HT1080 (cell line): Measurements from ENCODE around the gene OMP. TPM values are rescaled to one million over a fixed set of nuclear protein-coding genes. Genes with fewer than 3 reads are reported as not detected.
"Not testable (repeated sequence)": the region's sequence is repeated elsewhere in the genome, so short reads cannot be mapped to it uniquely, and the experiment has no call there.

Experiments
- DNase-seq: peaks from one replicate; pipeline ENCODE4 v3.0.0-alpha.2; 2015; ENCODE audit warnings: low read depth
- polyA plus RNA-seq, 2 experiments: library from polyadenylated mRNA; depleted of rRNA; stranded (reverse); fragments of >200 nt; gene quantifications; 2 replicates each; pipeline ENCODE4 v1.2.3, GENCODE V29; 2015
- total RNA-seq: library from RNA; depleted of rRNA; stranded (reverse); fragments of >200 nt; shearing (Covaris generic); gene quantifications from 2 replicates; pipeline ENCODE4 v1.2.3, GENCODE V29; 2014; rRNA removed

The OMP gene, protein sequence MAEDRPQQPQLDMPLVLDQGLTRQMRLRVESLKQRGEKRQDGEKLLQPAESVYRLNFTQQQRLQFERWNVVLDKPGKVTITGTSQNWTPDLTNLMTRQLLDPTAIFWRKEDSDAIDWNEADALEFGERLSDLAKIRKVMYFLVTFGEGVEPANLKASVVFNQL
- total RNA-seq: 0.58 TPM in 1 of 2 replicates, not detected in the other
- polyA plus RNA-seq (2015; cell fraction: cytosol; rRNA removed): 0.44 TPM in 1 of 2 replicates, not detected in the other
- 0.64 TPM in 1 of 2 replicates, not detected in the other for polyA plus RNA-seq (2015; cell fraction: nucleus; rRNA removed)

DNA sequence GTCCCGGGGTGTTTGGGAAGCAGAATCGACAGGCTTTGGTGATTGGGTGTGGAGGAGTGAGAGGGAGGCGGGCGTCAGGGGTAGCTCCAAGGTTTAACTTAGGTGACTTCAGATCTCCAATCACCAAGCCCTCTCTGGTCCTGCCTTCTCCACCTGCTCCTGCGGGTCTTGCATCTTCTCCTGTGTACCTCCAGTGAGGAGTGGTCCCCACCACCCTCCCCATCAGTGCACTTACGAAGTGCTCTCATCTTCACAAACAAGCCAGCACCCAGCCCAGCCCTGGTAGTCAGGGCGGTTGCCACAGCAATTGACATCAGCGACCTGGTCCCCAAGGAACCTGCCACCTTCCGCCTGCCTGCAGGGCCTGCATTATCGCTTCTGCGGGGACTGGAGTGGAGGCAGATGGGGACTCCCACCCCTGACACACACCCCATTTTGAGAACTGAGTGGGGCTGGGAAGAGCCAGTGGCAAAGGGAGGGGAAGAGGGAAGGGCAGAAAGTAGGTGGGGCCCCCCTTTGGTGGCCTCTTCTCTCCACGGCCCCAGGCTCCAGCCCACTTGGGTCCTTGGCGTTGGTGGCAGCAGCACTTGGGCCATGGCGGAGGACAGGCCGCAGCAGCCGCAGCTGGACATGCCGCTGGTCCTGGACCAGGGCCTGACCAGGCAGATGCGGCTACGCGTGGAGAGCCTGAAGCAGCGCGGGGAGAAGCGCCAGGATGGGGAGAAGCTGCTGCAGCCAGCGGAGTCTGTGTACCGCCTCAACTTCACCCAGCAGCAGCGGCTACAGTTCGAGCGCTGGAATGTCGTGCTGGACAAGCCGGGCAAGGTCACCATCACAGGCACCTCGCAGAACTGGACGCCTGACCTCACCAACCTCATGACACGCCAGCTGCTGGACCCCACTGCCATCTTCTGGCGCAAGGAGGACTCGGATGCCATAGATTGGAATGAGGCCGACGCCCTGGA, at the start of gene OMP:
OMP (plus strand) TSS at position 595 of the 965 bp plus-strand sequence; CDS start at position 595, 0 bp downstream.
- DNase-seq: no peak

DNA sequence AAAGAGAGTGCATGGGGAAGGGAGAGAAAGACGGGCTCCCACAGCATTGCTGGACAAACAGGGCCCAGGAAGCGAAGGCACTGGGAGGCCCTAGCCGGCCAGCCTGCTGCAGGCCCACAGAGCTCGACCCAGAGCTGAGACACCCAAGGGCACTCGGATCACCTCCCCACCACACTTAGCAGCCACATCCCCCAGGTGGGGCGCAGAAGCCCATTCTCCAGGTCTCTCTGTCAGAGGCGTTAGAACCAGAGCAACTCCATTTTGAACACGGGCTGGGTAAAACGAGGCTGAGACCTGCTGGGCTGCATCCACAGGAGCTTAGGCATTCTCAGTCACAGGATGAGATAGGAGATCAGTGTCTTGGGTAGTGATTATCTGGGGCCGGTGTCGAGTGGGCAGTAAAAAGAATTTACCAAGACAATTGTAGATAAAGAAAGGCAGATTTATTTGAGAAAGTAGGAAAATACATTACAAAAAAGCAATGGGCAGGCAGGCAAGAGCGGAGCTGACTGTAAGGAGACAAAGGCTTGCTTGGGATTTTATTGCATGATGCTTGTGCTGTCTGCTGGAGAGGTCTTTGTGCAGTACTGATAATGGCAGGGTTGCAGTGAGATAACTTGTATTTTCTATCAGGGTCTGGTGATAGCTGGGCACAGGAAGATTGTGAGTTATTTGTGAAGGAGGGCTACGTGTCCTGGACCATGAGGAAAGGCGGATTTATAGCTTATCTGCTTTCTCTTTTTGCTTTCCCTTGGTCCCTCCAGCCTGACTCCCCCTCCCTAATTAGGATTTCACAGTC, 49.2 kb upstream of the OMP start:
- DNase-seq: no peak

DNA sequence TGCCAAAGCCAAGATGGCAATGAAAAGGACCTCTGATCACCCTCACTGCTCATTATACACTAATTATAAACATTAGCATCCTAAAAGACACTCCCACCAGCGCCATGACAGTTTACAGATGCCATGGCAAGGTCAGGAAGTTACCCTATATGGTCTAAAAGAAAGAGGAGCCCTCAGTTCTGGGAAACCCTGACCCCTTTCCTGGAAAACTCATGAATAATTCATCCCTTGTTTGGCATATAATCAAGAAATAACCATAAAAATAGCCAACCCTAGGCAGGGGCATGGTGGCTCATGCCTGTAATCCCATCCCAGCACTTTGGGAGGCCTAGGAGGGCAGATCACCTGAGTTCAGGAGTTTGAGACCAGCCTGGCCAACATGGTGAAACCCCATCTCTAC, 48.6 kb upstream of the OMP start:
- DNase-seq: no peak

DNA sequence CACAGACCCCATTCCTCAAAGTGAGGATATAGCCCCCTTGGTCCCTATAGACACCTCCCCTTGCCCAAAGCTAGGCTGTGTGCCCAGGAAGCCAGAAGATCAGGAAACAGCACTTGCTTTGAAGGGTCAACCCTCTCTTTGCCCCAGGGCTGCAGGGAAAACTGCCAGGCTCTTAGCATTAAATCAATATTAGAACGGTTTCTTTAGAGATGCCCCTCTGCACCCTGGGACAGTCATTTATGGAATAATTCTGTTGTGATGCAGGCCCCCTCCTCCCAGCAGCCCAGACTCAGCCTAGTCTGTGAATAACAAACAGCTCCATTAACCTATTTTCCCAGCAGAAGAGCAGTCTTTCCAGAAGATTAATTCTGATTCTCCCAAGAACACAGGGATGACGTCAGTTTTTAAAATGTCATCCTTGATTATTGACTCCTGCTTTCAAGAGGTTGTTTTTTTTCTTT, 47.5 kb upstream of the OMP start:
- no peak for DNase-seq

DNA sequence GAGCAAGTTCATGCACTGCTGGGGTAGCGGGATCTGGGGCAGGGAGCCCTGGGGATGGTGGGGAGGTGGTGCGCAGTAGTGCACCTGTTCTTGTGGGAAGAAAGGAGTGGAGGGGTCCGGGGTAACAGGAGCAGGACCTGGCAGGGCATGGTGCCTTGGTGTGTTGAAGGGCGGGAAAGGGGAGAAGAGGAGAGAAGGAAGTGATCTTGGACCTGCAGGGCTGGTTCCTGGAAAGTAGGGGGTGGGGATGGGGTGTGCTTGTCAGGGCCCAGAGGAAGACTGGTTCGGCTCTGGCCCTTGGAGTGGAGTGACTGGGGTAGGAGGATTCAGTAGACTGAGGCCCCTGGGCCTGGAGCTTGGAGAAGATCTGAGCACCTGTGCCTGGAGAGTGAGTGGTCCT, 46.7 kb upstream of the OMP start:
- no peak for DNase-seq

DNA sequence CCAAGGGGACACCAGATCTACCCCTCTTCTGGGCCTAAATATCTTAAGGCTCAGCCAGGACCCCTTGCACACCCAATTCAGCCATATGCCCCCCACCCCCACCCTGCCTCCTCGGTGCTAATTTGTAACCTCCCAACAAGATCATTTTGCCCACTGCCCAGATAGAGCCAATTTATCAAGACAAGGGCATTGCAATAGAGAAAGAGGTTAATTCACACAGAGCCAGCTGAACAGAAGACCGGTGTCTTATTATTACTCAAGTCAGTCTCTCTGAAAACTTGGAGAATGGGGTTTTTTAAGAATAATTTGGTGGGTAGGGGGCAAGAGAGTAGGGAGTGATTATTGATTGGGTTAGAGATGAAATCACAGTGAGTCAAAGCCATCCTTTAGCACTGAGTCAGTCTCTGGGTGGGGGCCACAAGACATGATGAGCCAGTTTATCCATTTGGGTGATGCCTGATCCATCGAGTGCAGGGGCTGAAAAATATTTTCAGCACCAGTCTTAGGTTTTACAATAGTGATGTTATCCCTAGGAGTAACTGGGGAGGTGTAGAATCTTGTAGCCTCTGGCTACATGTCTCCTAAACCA, 45.7 kb upstream of the OMP start:
- DNase-seq: no peak

DNA sequence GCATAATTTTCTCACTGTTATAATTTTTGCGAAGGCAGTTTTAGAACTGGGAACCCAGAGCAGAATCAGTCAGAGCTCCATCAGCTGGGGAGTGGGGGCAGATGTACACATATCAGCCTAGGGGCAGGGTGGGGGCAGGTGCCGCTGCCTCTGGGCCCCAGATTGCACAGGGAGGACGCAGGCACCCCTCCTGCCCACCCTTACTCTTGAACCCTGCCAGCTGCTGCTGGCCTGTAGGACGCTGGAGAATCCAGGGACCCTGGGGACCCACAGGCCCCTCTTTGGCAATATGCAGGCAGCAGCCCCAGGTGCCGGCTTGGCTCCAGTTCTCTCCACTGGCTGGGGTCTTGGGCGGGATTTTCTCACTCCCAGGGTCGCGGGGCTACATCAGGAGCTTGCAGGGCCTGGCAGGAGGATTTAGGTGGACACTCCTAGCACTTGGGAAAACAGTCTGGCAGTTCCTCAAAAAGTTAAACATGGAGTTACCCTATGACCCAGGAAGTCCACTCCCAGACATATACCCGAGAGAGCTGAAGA, 44.6 kb upstream of the OMP start:
- DNase-seq: no peak

DNA sequence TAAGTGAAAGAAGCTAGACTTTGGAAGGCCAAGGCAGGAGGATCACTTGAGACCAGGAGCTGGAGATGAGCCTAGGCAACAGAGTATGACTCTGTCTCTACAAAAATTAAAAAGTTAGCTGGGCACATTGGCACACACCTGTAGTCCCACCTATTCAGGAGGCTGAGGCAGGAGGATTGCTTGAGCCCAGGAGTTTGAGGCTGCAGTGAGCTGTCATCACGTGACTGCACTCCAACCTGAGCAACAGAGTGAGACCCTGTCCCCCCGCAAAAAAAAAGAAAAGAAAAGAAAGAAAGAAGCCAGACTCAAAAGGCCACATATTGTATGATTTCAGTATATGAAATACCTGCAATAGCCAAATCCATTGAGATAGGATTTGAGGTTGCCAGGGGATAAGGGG, 43.7 kb upstream of the OMP start:
- DNase-seq: no peak

DNA sequence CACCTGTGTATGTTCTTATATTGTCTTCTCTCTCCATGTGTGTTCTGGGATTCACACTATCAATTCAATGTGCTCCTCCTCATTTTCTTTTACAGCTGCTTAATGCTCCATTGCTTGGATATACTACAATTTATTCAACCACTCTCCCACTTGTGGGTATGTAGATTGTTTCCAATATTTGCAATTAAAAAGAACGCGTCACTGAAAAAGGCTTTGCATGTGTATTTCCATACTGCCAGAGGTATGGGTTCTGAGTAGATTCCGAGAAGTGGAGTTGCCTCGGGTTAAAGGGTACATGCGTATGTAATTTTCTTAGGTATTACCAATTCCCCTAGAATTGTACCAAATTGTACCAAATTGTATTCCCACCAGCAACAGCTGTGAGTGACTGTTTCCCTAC, 42.8 kb upstream of the OMP start:
- DNase-seq: no peak

DNA sequence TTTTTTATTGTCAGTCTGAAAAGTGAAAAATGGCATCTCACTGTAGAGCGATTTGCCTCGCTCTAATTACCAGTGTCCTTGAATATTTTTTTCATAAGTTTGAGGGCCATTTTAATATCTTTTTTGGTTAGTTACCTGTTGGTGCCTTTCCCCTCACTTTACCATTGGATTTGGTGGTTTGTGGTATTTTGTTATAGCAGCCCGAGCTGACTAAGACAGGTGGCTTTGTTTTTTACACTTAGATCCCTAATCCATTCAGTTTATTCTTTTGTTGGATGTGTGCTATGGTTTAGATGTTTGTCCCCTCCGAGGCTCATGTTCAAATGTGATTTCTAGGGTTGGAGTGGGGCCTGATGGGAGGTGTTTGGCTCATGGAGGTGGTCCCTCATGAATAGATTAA, 42.4 kb upstream of the OMP start:
- no peak for DNase-seq

DNA sequence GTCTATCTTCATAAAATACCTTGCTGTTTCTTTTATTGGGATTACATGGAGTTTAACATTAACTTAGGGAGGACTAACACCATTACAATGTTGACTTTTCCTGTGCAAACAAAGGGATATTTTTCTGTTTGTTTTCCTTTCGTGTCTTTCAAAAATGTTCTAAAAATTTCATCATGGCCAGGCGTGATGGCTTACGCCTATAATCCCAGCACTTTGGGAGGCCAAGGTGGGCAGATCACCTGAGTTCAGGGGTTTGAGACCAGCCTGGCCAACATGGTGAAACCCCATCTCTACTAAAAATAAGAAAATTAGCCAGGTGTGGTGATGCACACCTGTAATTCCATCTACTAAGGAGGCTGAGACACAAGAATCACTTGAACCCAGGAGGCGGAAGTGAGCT, 41.4 kb upstream of the OMP start:
- DNase-seq: not testable (repeated sequence)

DNA sequence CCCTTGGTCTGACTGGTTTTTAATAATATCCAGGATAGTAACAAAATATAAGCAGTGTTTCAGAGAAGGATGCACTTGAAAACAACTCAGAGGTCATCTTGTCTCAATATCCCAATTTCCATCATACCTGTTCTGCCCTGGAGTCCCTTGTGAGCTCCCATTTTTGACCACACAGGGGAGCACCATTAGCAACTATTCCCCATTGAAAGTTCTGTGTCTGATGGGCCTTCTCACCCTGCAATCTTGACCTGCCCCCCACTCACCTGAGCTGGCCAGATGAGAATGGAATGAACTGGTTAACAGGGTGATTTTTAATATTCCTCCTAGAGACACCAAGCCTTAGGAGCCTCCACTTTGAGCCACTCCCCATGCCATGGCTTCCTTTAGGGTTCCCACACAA, 39.7 kb upstream of the OMP start:
- no peak for DNase-seq

DNA sequence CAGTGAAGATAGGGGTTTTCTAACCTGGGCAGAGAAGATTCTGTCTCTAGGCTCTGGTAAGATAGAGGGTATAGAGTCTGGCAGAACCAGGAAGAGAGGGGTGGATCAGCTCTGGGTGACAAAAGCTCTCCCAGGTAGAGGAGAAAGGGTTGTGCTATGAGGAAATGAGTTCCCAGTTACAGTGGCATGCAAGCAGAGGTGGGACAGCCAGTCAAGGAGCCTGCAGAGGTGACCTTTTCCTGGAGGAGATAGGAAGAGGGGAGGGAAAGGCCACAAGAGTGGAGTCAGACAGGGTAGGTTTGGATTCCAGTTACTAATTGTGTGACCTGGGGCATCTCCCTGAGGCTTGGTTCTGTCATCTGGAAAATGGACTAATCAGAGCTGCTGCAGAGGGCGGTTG, 39.2 kb upstream of the OMP start:
- DNase-seq: no peak

DNA sequence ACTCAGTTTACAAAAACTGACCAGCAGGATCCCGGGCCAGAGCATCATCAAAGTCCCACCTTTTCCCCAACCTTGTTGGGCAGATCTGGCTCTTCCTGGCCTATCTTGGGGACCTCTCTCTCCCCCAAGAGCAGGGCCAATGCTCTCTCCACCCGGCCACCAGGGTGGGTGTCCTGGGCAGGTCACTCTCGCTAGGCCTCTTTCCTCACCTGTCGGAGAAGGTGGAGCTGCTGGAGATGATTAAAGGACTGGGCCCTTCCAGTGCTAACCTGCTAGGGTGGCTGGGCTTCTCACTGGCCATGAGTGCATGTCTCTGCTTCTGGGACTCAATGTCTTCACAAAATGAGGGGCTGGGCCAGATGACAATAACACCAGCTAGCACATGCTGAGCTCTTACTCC, 38.8 kb upstream of the OMP start:
- DNase-seq: no peak

DNA sequence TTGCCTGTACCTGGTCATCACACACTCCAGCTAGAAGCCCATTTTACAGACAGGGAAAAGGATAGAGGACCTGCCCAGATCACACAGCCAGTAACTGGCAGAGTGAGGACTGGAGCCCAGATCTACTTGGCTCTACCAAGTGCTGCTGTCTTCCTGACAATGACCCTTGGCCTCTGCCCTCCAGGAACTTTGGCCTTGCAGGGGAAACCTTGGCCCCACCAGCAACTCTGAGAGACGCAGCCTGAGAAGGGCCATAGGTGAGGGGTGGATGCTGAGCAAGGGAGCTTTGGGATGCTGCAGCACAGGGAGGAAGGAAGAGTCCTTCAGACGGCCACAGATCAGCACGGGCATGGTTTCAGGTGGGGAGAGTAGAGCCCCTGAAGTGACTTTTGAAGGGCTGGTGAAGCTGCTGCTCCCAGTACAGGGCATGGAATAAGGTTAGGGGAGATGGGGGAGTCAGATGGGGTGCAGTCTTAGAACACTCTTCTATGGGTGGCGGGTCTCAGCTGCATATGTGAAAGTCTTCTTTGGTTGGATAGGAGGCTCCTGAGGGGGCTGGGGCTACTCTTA, 37.9 kb upstream of the OMP start:
- no peak for DNase-seq

DNA sequence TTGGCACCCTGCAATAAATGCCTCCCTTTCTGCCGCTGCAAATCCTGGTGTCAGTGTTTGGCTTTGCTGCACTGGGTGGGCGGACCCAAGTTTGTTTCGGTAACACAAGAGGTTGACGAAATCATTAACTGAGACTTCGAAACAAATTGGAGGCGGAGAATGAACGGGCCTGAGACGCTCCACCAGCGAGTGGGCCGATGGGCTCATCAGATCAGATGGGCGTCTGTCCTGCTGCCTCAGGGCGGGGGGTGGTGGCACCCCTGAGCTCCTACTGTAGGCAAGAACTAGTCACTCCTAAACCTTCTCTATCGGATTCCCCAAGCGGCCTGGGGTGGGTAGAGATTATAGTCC, 36.8 kb upstream of the OMP start:
- no peak for DNase-seq

DNA sequence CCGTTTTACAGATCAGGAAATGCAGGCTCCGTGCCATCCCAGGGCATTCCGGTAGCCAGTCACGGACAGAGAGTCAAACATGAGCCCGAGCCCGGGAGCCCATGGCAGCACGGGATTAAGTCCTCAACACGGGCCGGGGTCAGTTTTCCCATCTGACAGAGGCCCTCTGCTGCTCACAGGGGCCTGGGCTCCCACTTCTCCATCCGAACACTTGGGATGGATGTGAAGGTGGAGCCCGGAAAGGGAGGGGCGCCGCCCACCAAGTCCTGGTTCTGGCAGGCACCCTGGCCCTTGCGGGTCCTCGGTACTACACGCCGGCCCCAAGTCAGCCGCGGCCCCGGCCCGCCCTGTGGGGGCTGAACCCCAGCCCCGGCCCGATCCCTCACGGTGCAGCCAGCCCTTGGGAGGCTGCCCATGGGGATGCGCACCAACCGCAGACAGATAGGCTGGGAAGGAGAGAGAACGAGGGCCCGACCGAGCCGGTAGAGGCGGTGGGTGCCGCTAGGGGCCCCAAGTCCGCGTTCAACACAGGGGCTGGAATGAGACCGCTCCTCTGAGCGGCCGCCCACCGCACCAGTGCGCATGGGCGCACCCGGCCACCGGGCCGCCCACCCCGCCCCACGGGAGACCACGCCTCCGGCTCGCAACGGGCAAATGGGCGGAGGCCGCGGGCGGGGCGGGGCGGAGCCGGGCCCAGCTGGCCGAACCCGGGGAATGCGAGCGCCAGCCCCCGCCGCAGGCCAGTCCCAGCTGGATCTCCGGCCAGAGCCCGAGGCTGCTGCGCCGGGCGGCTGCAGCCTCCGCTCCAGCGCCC, 36.2 kb upstream of the OMP start, which contains the start of gene CAPN5:
CAPN5 (plus strand) TSS at position 743 of the 814 bp plus-strand sequence. CDS start 17,916 bp downstream, outside the sequence.
- peak; percentile 91 for DNase-seq

DNA sequence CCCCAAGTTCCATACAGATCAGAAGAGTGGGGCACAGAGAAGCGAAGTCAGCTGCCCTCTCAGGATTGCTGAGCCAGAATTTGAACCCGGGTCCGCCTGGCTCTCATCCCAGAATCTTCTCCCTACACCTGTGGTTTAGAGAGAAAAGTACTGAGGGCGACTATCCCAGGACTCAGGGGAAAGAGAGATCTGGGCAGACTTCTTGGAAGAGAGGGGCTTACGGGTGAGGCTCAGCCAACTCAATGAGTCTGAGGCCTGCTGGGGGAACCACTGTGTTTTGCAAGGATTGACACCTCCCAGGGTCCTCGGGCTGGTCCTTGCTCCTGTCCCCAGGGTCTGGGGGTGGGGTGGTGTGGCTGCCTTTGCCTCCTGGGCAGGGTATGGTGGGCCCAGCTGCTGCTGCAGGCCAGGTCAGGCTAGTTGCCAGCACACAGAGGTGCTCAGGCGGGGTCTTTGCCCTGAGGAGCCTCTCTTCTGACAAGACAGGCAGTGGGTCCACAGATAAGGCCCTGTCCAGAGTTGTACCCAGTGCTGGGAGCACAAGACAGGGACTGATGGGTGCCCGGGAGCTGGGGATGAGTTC, 34.7 kb upstream of the OMP start:
- DNase-seq: no peak
